EL (cell line): ENCODE results near the gene TOMM40L.

Source experiments
- DNase-seq: peaks from one replicate; pipeline ENCODE4 v3.0.0-alpha.2; 2016

The TOMM40L gene

GRCh38 chr1:161197560-161198193 lies 28.2 kb upstream of the TOMM40L start:
- no peak for DNase-seq

GRCh38 chr1:161198194-161198896 lies 27.5 kb upstream of the TOMM40L start:
- peak; percentile 73 for DNase-seq

GRCh38 chr1:161198897-161199431 lies 26.9 kb upstream of the TOMM40L start, which contains the start of gene ADAMTS4:
Gene ADAMTS4 (minus strand): TSS chr1:161199054. CDS start chr1:161198627, 427 bp downstream.
- peak; percentile 94 for DNase-seq

- no peak for DNase-seq
These were observed 26.2 kb upstream of the TOMM40L start for GRCh38 chr1:161199506-161200139.

GRCh38 chr1:161200421-161200991 lies 25.4 kb upstream of the TOMM40L start:
- DNase-seq, result no peak

GRCh38 chr1:161200992-161201835 lies 24.6 kb upstream of the TOMM40L start:
- peak; percentile 88 for DNase-seq

- DNase-seq, result peak; percentile 99
These were observed 23.8 kb upstream of the TOMM40L start, which contains the start of gene NDUFS2 for GRCh38 chr1:161201836-161202712. Gene NDUFS2 (plus strand): TSS chr1:161202367. CDS start chr1:161202386, 19 bp downstream.

- no peak for DNase-seq
These were observed 19.3 kb upstream of the TOMM40L start for GRCh38 chr1:161206411-161207140.

- no peak for DNase-seq
These were observed 18.7 kb upstream of the TOMM40L start for GRCh38 chr1:161207173-161207572.

- peak; percentile 75 for DNase-seq
These were observed 16.0 kb upstream of the TOMM40L start for GRCh38 chr1:161209790-161210409.

- no peak for DNase-seq
These were observed 11.5 kb upstream of the TOMM40L start for GRCh38 chr1:161214369-161214768.

GRCh38 chr1:161215076-161215475 lies 10.8 kb upstream of the TOMM40L start, which contains the start of gene FCER1G:
Gene FCER1G (plus strand): TSS chr1:161215295. CDS start chr1:161215322, 27 bp downstream.
- no peak for DNase-seq

- peak; percentile 79 for DNase-seq
These were observed 8.7 kb upstream of the TOMM40L start for GRCh38 chr1:161216945-161217712.

GRCh38 chr1:161217831-161218230 lies 8.0 kb upstream of the TOMM40L start:
- DNase-seq, result no peak

GRCh38 chr1:161218301-161219077 lies 7.4 kb upstream of the TOMM40L start:
- no peak for DNase-seq

- DNase-seq, result no peak
These were observed 6.6 kb upstream of the TOMM40L start for GRCh38 chr1:161219078-161219892.

GRCh38 chr1:161220002-161220401 lies 5.9 kb upstream of the TOMM40L start:
- DNase-seq, result no peak
